Hematopoietic multipotent progenitor cell treated with erythropoietin and hydrocortisone succinate and interleukin-3 and kit ligand, for 6 days (in vitro differentiated cells): ENCODE results near the gene KREMEN1.
"Not testable (repeated sequence)": the region's sequence is repeated elsewhere in the genome, so short reads cannot be mapped to it uniquely, and the experiment has no call there.

Experiments
- DNase-seq: peaks from one replicate; pipeline ENCODE4 v3.0.0-alpha.2; 2015

KREMEN1 gene

DNA sequence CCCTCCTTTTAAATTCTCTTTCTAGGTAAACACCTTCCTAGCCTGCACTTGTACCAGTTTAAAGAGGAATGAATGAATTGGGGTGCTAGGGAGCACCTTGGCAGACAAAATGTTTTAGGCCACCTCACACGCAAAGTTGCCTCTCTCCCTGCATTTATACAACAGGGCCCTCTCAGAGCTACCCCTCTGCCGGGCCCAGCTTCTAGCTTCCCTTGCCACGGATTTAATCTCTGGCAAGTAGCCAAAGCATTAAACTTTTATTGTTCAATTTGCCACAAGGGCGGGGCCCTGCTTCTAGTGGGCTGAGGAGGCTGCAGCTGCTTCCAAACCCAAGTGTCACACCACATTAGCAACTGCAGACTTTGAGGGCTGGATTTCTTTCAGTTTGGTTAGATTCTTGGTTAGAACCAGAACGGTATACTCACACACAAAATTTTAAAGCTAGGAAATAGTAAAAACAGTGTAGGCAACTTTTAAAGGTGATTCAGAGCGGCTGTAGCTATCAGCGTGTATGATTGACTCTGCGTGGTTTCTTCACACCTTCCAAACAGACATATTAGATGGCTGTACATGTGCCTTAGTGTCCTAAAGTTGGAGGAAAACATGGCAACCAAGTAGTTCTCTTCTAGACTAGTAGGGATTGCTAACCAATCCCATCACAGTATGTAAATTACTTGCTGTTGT, 6.5 kb downstream of the KREMEN1 start:
- DNase-seq = peak; percentile 94

DNA sequence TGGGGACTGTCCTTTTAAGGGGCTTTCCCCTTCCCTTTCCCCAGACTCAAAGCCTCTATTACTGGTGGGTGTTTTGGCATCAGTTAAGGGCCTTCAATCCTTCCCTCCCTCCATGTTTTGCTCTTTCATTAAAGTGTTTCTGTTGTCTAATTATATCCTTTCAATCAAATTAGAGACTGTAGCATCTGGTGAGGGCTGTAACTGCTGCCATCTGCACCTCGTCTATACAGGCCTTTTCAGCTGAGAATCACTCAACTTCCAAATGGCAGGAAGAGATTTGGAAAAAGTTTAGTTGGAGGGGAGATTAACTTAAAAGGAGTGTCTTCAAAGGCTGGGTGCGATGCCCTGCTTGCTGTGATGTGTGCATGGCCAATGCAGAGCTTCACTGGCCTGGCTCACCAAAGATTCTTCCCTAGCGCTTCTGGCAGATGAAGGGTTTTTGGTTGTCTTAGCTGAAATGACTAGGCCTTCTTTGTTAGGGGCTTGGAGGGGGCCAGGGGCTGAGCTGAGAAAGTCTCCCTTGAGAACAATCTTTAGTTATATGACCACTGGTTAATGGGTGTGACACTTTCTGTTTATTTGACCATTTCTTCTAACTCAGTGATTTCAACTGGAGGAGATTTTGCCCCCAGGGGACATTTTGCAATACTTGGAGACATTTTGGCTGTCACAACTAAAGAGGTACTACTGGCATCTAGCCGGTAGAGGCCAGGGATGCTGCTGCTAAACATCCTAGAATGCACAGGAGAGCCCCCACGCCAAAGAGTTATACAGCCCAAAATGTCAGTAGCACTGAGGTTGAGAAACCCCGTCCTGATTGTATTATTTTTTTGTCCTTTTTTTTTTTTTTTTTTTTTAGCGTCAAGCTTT, 7.5 kb downstream of the KREMEN1 start:
- no peak for DNase-seq

DNA sequence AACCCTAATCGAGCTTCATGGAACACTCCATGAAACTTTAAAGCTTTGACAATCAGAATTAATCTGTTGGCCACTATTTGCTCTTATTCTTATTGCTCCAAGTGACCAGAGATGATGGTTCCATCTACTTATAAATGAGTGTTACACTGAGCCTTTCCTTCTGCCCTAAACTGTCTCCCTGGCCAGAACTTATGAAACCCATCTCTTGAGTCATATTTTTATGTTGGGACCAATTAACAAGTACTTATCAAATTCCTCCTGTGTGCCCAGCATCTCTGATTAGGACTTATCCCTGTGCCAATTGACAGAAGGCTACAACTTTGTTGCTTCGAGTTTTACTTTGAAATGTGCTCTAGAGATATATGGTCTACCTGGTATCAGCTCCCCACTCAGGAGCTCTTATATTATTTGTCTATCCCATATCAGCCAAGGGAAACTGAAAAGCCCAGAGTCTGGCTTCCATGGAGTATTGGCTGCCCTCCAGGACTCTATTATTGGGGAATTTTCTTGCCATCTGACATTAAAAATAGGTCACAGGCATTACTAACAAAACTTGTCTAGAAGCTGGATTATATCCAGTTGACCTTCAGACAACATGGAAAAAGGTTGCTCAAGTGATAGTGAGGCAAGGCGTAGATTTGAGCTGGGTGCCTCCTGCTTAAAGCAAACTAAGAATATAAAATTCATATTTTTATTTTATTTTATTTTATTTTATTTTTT, 8.8 kb downstream of the KREMEN1 start:
- DNase-seq = no peak

DNA sequence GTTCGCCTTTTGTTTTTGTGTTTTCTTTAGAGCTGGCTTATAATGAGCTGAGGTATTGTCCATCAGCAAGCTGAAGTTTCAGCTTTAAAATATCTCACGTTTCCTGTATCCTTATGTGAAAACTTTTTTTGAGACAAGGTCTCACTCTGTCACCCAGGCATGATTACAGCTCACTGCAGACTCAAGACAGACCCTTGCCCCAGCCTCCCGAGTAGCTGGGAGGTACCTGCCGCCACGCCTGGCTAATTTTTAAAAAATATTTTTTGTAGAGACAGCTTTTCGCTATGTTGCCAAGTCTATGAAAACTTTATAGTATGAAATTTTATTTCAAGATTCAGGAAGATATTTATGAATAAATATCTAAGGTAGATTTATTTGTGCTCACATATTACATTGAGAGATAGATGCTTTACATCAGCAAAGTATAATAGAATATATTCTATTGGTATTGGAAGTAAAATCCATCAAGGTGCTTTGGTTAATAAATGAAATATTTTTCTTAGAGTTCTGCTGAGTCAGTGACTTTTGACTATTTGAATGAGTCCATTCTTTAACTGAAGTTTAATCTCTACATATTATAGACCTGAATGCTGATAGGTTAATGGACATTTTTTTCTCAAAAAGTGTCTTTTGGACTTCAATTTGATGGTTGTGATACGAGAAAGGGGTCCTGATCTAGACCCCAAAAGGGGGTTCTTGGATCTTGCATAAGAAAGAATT, 10.2 kb downstream of the KREMEN1 start:
- no peak for DNase-seq

DNA sequence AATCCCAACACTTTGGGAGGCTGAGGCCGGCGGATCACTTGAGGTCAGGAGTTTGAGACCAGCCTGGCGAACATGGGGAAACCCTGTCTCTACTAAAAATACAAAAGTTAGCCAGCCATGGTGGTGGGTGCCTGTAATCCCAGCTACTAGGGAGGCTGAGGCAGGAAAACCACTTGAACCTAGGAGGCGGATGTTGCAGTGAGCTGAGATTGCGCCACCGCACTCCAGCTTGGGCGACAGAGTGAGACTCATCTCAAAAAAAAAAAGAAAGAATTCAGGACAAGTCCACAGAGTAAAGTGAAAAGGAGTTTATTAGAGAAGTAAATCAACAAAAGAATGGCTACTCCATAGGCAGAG, 10.7 kb downstream of the KREMEN1 start:
- DNase-seq = not testable (repeated sequence)

DNA sequence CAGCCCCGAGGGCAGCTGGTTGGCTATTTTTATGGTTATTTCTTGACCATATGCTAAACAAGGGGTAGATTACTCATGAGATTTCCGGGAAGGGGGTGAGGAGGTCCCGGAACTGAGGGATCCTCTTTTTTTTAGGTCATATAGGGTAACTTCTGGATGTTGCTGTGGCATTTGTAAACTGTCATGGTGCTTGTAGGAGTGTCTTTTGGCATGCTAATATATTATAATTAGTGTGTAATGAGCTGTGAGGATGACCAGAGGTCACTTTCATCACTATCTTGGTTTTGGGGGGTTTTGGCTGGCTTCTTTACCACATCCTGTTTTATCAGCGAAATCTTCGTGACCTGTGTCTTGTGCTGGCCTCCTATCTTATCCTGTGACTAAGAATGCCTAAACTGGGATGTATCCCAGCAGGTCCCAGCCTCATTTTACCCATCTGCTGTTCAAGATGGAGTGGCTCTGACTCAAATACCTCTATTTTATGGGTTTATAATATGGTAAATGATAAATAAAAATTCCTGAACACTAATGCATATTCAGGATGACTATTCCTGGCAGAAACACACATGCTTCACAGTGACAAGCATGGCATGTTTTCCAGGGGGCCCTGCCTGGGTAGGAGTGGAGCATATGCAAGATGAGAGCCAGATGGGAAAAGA, 11.2 kb downstream of the KREMEN1 start:
- DNase-seq = peak; percentile 41

DNA sequence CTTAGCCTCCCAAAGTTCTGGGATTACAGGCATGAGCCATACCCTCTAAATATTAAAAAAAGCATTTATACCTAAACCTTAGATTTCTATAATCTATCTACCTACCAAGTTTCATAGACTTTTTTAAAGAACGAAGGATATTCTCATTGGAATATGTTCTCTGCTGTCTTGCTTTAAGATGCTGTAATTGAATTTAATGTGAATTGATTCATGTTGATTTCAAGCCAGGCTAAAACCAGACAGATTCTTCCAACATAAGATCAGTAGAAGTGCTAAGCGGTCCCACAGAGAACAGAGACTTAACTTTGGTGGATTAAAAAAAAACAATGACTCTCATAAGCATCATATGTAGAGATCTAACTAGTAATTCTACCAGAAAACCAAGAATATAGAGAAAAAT, 14.2 kb downstream of the KREMEN1 start:
- no peak for DNase-seq

DNA sequence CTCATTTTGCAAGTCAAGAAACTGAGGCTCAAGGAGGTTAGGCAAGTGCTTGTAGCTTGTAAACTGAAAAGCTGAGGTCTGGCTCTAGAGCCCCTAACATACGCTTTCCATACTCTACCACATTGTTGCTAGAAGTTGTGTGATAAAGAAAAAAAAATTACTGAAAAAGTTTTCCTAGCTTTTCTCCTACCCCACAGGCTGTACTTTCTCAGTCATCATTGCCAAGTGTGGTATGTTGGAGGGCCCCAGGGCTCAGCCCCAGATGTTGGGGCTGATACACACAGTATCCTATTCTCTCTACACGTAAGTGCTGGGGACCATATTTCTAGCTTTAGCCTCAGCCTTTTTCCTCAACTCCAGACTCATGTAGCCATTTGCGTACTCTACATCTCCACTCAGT, 16.0 kb downstream of the KREMEN1 start:
- peak; percentile 38 for DNase-seq

DNA sequence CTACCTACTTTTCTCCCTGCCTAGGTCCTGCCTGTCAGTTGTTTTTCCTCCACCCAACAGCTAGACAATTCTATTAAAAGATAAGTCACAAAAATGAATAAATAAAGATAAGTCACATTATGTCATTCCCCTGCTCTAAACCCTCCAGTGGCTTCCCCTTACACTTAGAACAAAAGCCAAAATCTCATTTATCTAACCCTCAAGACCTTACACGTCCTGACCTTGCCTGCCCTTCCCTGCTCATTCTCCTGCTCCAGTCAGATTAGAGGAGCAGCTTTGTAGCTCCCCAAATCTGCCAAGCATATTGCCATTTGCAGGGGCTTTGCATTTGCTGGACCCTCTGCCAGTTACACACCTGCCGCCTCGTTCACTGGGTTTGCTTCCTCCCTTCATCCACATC, 16.7 kb downstream of the KREMEN1 start:
- DNase-seq = peak; percentile 55

DNA sequence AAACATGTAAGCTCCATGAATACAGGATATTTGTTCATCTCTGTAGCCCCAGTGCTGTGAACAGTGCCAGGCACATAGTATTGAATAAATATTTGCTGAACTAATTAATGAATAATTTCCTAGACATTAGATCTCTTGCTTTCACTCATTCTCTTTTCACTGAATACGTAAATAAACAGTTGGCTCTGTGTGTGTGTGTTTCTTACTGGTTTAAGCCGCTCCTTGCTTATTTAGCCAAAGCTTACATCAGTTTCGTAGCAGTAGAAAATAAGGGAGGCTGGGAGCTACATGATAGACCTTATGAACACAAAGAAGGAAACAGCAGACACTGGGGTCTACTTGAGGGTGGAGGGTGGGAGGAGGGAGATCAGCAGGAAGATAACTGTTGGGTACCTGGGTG, 17.2 kb downstream of the KREMEN1 start:
- no peak for DNase-seq

DNA sequence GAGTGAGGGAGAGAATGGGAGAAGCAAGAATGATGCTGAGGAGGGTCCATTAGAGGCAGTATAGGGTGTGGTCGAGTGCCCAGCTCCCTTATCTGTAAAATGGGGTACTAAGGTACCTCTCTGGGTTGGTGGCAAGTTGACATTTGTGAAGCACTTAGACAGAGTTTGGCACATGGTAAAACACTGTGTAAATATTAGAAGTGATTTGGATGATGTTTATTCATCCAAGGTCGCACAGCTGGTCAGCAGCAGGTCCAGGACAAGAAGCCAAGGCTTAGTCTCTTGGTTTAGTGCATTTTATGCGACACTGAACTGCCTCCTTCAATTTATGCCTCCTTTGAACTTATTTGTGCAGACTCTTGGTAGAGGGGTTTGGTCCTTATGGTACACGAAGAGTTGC, 19.4 kb downstream of the KREMEN1 start:
- peak; percentile 25 for DNase-seq

DNA sequence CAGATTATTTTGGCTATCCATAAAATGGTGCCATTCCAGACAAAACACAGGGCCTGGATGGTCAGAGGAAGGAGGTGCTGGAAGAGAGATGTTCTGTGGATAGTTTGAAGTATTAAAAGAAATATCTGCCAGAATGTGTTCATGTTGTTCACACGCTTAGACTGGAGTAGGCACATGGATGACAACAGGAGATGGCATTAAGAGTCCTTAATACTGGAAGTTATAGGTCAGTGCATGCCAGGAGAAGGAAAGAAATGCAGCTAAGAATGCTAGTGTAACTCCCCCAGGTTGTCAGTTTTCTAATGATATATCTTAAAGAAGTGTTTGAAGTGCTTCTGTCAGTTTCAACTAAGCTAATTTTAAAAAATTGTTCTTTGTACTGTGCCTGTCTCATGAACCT, 20.2 kb downstream of the KREMEN1 start:
- DNase-seq = no peak

DNA sequence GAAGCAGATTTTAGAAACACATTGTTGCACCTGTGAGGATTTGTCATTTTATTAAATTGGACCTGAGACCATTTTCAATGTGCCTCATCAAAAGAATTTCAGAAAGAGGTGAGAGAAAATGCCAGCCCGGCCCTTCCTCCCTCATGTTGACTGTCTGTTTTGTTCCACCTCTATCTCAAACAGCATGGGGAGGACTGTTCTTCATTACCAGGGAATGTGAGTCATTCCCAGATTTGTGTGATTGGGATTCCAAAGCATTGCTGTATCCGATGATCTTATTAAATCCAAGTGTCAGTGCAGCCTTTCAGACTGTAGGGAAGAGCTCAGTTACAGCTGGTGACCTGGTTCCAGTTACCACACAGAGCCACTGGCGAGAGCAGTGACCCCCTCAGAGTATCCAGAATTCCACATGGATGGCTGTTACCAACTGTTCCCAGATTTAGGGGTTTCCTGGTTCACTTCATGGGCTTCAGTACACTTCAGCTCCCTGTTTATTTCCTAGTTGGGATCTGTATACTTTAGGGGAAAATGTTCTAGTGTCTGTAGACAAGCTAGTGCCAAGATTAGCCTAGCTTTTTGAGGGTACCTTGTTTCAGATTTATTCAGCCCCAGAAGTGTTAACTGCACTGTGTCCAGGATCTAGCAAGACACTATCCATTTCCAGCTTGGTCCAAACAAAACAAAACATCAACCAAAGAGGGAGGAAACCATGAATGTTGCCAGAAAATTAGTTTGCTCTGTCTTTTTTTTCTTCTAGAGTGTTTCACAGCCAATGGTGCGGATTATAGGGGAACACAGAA, 20.9 kb downstream of the KREMEN1 start:
- no peak for DNase-seq

DNA sequence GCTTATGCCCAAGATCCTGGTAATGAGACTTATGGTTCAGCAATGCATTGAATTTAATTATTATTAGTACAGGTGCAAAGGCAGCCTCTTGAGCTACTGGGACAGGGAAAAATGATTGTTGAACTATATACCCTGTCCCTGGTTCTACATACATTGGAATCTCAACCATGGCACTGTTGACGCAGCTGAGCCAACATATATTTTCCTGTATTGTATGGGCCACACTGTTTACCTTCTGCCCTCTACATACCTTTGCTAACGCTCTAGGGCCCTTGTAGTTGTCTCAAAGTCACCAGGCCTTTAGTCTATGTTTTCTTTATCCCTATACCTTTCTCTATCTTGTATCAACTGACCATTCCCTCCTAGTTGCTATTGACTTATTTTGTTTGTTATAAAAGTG, 22.6 kb downstream of the KREMEN1 start:
- no peak for DNase-seq

DNA sequence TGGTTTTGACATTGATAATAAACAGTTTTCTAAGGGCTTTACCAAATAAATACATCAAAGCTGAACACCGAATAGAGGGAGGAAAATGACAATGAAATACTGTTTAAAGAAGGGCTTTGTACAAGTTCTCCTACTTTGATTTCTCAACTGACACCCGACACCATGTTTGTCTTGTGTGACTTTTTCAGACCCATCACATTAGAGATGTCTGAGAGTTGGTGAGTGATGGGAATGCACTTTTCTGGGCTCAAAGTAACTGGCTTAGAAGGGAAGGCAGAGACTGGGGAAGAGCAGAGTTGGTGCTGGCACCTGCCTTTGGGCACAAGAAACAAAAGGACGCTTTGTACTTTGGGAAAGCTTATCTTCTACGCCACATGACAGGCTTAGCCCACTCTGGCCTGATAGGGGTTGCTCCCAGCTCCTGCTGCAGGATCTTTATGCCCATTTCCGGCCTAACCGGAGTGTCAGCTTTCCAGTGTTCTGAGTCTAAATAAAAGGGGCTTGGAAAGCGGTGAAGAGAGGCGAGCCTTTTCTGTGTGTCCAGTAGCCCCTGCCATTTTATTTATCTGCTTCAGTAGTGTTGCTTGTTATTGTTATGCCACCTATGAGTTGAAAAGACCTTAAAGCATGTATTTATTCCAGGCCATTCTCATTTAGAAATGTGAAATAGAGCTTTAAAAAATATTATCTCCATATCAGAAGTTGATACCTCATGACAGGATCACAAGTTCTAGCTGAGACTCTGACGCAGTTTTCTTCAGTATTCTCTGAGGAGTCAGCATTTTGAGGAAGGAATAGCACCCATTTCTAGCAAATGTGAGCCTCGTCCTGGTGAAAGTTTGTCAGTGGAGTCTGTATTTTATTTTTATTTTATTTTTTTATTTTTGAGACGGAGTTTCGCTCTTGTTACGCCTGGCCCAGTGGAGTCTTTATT, 24.2 kb downstream of the KREMEN1 start:
- peak; percentile 94 for DNase-seq

DNA sequence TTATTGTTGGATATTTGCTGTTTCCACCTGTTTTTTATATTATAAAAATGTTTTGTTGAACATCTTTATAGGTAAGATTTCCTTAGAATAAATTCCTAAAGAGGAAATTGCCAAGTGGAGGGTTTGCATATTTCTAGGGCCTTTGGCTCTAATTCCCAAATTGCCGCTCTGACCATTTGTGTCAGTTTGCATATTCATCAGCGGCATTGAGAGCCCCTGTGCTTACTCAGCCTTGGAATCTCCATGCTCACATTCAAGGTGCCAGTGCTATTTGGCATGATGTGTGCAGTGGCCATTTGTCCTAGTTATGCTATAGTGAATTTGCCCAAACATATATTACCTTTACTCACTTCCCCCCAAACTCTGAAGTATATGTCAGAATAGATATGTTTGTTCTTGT, 25.5 kb downstream of the KREMEN1 start:
- DNase-seq = no peak

DNA sequence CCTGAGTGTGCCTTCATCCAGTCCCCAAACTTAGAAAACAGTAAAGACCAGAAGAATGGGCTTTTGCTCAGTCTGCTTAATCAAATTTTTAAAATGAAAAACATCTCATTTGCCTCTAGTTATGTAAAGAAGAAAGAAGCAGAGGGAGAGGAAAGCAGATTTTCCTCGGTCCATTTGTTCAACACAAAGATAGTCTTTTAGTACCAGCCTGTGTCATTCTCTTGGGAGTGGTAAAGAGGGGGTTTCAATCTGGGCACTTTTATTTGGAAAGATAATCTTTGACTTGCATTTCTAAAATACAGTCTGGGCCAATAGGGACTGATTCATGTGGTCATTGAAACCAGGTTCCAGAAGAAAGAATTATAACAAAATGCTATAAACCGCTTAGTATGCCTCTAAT, 29.5 kb downstream of the KREMEN1 start:
- DNase-seq = no peak

DNA sequence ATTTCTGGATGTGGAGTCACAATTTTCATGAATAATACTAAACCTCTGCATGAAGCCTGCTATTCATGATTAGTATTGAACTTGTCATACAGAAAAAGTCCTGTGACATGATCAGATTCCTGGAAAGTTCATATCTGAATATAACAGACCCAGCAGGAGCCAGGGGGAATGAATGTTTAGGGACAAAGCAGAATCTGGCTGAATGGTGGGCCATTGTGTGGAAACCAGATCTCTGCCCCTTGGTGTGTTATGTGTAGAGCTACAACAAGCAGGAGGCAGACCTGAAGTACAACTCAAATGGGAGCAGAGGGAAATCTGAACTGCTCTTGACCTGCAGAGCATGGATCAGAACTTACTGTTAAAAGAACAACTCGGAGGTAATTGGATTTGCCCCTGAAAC, 30.3 kb downstream of the KREMEN1 start:
- DNase-seq = no peak

DNA sequence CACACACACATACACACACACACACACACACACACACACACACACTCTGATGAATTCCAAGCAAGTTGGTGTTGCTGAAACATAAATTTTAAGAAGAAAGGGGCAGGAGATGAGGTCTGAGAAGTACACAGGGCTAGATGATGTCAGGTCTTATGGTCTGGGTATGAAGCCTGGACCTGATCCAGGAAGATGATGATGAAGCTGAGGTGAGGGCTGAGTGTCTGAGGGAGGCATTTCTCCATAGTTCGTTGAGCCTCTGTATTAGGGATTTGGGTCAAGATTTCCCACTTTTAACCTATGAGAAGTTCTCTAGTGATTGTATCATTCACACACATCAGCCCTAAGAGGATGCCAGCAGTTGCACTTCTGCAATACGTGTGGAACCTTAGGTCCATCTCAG, 32.6 kb downstream of the KREMEN1 start:
- no peak for DNase-seq

DNA sequence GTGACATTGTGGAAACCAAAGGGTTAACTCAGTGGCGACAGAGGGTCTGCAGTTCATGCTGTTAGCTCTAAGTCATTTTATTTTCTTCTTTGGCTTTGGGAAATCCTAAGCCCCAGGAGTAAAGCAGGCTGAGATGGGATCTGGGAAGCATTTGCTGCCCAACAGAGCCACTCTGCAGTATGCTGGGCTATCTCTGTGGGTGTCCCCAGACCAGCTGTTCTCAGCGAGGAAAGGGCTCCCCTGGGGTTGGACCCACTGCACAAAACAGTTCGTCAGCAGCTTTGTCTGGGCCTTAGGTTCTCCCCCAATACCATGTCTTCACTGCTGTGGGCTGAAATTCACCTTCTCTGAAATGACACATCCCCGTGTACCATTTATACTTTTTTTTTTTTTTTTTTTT, 34.0 kb downstream of the KREMEN1 start:
- no peak for DNase-seq

DNA sequence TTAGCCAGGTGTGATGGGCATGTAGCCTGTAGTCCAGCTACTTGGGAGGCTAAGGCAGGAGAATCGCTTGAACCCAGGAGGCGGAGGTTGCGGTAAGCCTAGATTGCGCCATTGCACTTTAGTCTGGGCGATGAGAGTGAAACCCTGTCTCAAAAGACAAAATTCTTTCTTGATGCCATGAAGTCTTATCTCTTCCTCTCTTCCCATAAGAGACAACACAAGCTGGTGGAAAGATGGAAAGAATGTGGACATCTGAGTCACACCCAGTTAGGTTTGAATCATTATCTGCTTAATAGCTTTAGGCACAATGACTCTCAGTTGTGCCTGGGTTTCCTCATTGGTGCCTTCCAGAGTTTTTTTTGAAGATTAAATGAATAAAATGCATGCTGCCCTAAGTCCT, 35.3 kb downstream of the KREMEN1 start:
- no peak for DNase-seq
